ENCODE results near the gene AFTPH. TPM values are rescaled to one million over a fixed set of nuclear protein-coding genes. Genes with fewer than 3 reads are reported as not detected.

The AFTPH gene
- total RNA-seq, 1 experiment from 2014 or later: 14.9 TPM

GRCh38 chr2:64595397-64596176, 71.5 kb downstream of the AFTPH start (continued):
- TF ChIP-seq E2F4 (CRISPR knock-in tag; IDR thresholded peaks at IDR 0.05; ENCODE audit: borderline replicate concordance, low read depth) (no peak), PRDM15 (CRISPR knock-in tag; IDR thresholded peaks at IDR 0.05) (no peak), USF1 (CRISPR knock-in tag; IDR thresholded peaks at IDR 0.05) (no peak), ERG (CRISPR knock-in tag; IDR thresholded peaks at IDR 0.05) (no peak), NR2C2 (CRISPR knock-in tag; IDR thresholded peaks at IDR 0.05) (no peak)

GRCh38 chr2:64598226-64598625, 74.1 kb downstream of the AFTPH start:
- ATAC-seq (no peak), DNase-seq (ENCODE audit: low spot score) (no peak)
- TF ChIP-seq TCF7 (CRISPR knock-in tag; IDR thresholded peaks at IDR 0.05; ENCODE audit: low read depth) (no peak), FOXK1 (CRISPR knock-in tag; IDR thresholded peaks at IDR 0.05) (no peak), ZNF317 (CRISPR knock-in tag; IDR thresholded peaks at IDR 0.05; ENCODE audit: borderline replicate concordance, low read depth) (no peak), CREB1 (CRISPR knock-in tag; IDR thresholded peaks at IDR 0.05) (no peak)
- Mint-ChIP-seq H3K27me3 (ENCODE audit: low read depth) (no peaks in the 10 kb centered on the region), H3K4me3 (no peak overlapping the region), H3K9me3 (no peaks in the 10 kb centered on the region), H3K36me3 (no peaks in the 10 kb centered on the region), H3K27ac (no peak overlapping the region), H3K4me1 (no peaks in the 10 kb centered on the region)
- POLR2A ChIA-PET: no interaction called here
- CTCF ChIA-PET: interaction anchor here (1.2 to 1.3 kb wide), 2 partner anchors 18 to 267 kb away, joined by 3 to 4 read pairs; no protein-coding TSS in a partner anchor

GRCh38 chr2:64599469-64599868, 75.3 kb downstream of the AFTPH start:
- POLR2A ChIA-PET: no interaction called here
- Mint-ChIP-seq H3K27ac (no peak overlapping the region), H3K4me1 (no peaks in the 10 kb centered on the region), H3K4me3 (no peak overlapping the region), H3K9me3 (peaks cover 10% of the 10 kb centered on the region), H3K27me3 (ENCODE audit: low read depth) (no peaks in the 10 kb centered on the region; the same call in 1 of the 2 replicates), H3K36me3 (peaks cover 6% of the 10 kb centered on the region)
- no peak for DNase-seq (ENCODE audit: low spot score)
- CTCF ChIA-PET: interaction anchor here (0.6 to 0.9 kb wide), 2 partner anchors 12 to 16 kb away, joined by 3 read pairs; no protein-coding TSS in a partner anchor
- no peak for ATAC-seq
- TF ChIP-seq CBFB (CRISPR knock-in tag; IDR thresholded peaks at IDR 0.05; ENCODE audit: low read depth) (no peak), ZNF416 (CRISPR knock-in tag; IDR thresholded peaks at IDR 0.05) (no peak), ETV6 (CRISPR knock-in tag; IDR thresholded peaks at IDR 0.05) (no peak), AFF4 (CRISPR knock-in tag; IDR thresholded peaks at IDR 0.05; ENCODE audit: borderline replicate concordance) (no peak), ZNF219 (CRISPR knock-in tag; IDR thresholded peaks at IDR 0.05; ENCODE audit: borderline replicate concordance) (no peak), ZNF423 (CRISPR knock-in tag; IDR thresholded peaks at IDR 0.05) (no peak), NR2C2 (CRISPR knock-in tag; IDR thresholded peaks at IDR 0.05) (no peak), ZNF263 (CRISPR knock-in tag; IDR thresholded peaks at IDR 0.05; ENCODE audit: low read depth) (no peak), TEAD4 (CRISPR knock-in tag; IDR thresholded peaks at IDR 0.05) (no peak), NFE2L1 (CRISPR knock-in tag; IDR thresholded peaks at IDR 0.05) (no peak), ZSCAN18 (CRISPR knock-in tag; IDR thresholded peaks at IDR 0.05) (no peak), JAZF1 (CRISPR knock-in tag; IDR thresholded peaks at IDR 0.05) (no peak)
